ENCODE data around the gene PAQR5.

- TF ChIP-seq CTCF (conservative IDR thresholded peaks at IDR 0.05; ENCODE audit: low read length) (peak; percentile 74), EZH2phosphoT487 (IDR thresholded peaks at IDR 0.05; ENCODE audit: borderline replicate concordance) (no peak)
Observed at GRCh38 chr15:69265347-69265955, 33.3 kb upstream of the PAQR5 start.

Measured in Loucy (cell line).